ENCODE results near the gene TMEM53. TPM values are rescaled to one million over a fixed set of nuclear protein-coding genes. Genes with fewer than 3 reads are reported as not detected.

The TMEM53 gene
- total and polyA plus RNA-seq, 2 of the 8 experiments (the other 6 are each of a cell fraction or from before 2014, with no cell fraction given) = 6.7 to 27.9 TPM

DNA sequence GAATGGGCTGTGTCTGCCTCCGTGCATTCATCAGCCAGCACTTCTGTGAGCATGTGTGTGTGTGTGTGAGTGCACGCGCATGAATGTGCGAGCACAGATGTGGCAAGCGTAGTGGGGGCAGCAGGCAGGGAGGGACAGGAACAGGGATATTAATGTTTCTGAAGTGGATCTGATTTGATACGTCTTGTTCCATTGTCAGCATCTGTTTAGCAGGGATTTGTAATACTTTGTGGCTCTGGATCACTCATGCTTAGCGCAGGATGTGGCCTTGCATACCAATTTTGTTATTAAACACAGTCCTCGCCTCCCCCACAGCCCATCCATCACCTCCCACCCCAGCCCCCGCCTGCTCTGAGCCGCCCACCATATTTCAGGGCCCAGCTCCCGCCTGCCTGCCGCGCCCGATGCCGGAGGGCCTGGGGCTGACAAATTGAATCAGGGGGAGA, 52.4 kb downstream of the TMEM53 start:
- DNase-seq (ENCODE audit: low read depth in 1 of 2, low spot score in 2 of 2) (no peak), FAIRE-seq (no peak)
- H3K79me1 ChIP-seq (ENCODE audit: low read depth, low read length) = no peaks in the 10 kb centered on the region; the same call in 1 of the 2 replicates
- no peak overlapping the region for H3K4me2 ChIP-seq (ENCODE audit: insufficient read depth in 1 of 2, low read depth in 2 of 2, low read length in 2 of 2)
- peaks cover 0 to 6% (median 2%) of the 10 kb centered on the region in 4 experiments; a peak in 5 of 7 replicates for H3K4me1 ChIP-seq (replicated peaks in 1 of 4; ENCODE audit: control insufficient read depth in 3 of 4, insufficient read depth in 4 of 4, low read length in 3 of 4)
- H4K8ac ChIP-seq (ENCODE audit: extremely low read depth, insufficient read depth, low read length) = no peak overlapping the region
- peaks cover 7% of the 10 kb centered on the region; the same call in 1 of the 2 replicates for H3K23me2 ChIP-seq (ENCODE audit: low read depth, low read length)
- H3K27me3 ChIP-seq (replicated peaks in 1 of 4; ENCODE audit: control insufficient read depth in 3 of 4, extremely low read depth in 1 of 4, insufficient read depth in 3 of 4, low read length in 3 of 4) = peaks cover 0 to 1% (median under 1%) of the 10 kb centered on the region in 4 experiments; a peak in 3 of 7 replicates
- no peak for TF ChIP-seq POU5F1 (IDR thresholded peaks at IDR 0.05; ENCODE audit: low read depth, low read length)
- TF ChIP-seq TBP (IDR thresholded peaks at IDR 0.05; ENCODE audit: low read depth, low read length) = no peak
- no peak for TF ChIP-seq RXRA (IDR thresholded peaks at IDR 0.05; ENCODE audit: insufficient read depth, low read depth, low read length)
- TF ChIP-seq, protein P1, sequence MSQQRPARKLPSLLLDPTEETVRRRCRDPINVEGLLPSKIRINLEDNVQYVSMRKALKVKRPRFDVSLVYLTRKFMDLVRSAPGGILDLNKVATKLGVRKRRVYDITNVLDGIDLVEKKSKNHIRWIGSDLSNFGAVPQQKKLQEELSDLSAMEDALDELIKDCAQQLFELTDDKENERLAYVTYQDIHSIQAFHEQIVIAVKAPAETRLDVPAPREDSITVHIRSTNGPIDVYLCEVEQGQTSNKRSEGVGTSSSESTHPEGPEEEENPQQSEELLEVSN (IDR thresholded peaks at IDR 0.05) = no peak
- WGBS, 2 experiments (ENCODE audit: extremely low coverage in 1 of 2, insufficient coverage in 1 of 2, insufficient read length in 1 of 2, insufficient replicate concordance in 2 of 2, low coverage in 1 of 2, low lambda C conversion rate in 2 of 2, missing lambda C conversion rate in 1 of 2) = 91% methylated on average over 13 of the region's 15 CpGs; no CpG with 5 or more reads in 1 of the 2 experiments
- no peaks in the 10 kb centered on the region for H3K9me3 ChIP-seq (ENCODE audit: insufficient read depth in 2 of 2, low read depth in 1 of 2, low read length in 1 of 2)
- CTCF ChIA-PET (ENCODE audit: partially characterized antibody) = interaction anchor here (0.8 to 8.9 kb wide), 7 partner anchors 12 to 49 kb away, joined by 3 to 52 read pairs (median 4); no protein-coding TSS in a partner anchor
- no peak overlapping the region for H3K4me3 ChIP-seq (ENCODE audit: extremely low read depth in 1 of 4, insufficient read depth in 2 of 4, low read depth in 3 of 4, low read length in 4 of 4)
- H2AK5ac ChIP-seq (ENCODE audit: low read depth, low read length) = no peak overlapping the region
- H3K9ac ChIP-seq (replicated peaks in 1 of 4; ENCODE audit: extremely low read depth in 1 of 4, low read depth in 3 of 4, low read length in 3 of 4) = no peak overlapping the region; a peak in 1 of 7 replicates
- no peak overlapping the region for H2BK20ac ChIP-seq (ENCODE audit: low read length)
- H4K91ac ChIP-seq (replicated peaks; ENCODE audit: insufficient read length, low read length) = no peak overlapping the region
- no peak overlapping the region for H3K56ac ChIP-seq (replicated peaks; ENCODE audit: insufficient read length, low read depth, low read length)
- no peak overlapping the region for H2AFZ ChIP-seq (ENCODE audit: low read length)
- peaks cover 0 to 4% of the 10 kb centered on the region in 2 experiments for H4K20me1 ChIP-seq (replicated peaks in 1 of 2; ENCODE audit: control insufficient read depth in 1 of 2, insufficient read depth in 2 of 2, low read length in 2 of 2)
- no peak overlapping the region for H2BK12ac ChIP-seq (ENCODE audit: low read depth, low read length)
- no peak overlapping the region for H3K23ac ChIP-seq (ENCODE audit: insufficient read length)
- H2BK15ac ChIP-seq (ENCODE audit: low read length) = no peak overlapping the region
- no peaks in the 10 kb centered on the region for H3K79me2 ChIP-seq (ENCODE audit: control insufficient read depth in 1 of 2, insufficient read depth in 2 of 2, low read length in 2 of 2)
- H4K5ac ChIP-seq (ENCODE audit: insufficient read length, low read depth, low read length) = no peak overlapping the region
- no peaks in the 10 kb centered on the region; a peak in 2 of 8 replicates for H3K36me3 ChIP-seq (ENCODE audit: control insufficient read depth in 2 of 4, insufficient read depth in 4 of 4, low read length in 3 of 4)
- no peak overlapping the region for H2BK120ac ChIP-seq (replicated peaks; ENCODE audit: low read depth, low read length)
- H3K18ac ChIP-seq (ENCODE audit: extremely low read depth, low read length) = no peak overlapping the region
- no peak overlapping the region for H3K14ac ChIP-seq (ENCODE audit: insufficient read length)
- H2BK5ac ChIP-seq (ENCODE audit: low read depth, low read length) = no peak overlapping the region
- POLR2A ChIA-PET (ENCODE audit: partially characterized antibody) = interaction anchor here (0.5 to 30.8 kb wide), 3 partner anchors 20 to 100 kb away, joined by 3 to 633 read pairs (median 4); no protein-coding TSS in a partner anchor
- no peak overlapping the region for H3K4ac ChIP-seq (replicated peaks; ENCODE audit: insufficient read length, low read depth, low read length)
- no peak overlapping the region for H3K27ac ChIP-seq (ENCODE audit: low read depth, low read length)

All from H1 (cell line).